Keratinocyte (primary cell): ENCODE measurements around the gene CYB5A. TPM values are rescaled to one million over a fixed set of nuclear protein-coding genes. Genes with fewer than 3 reads are reported as not detected.

Experiments
- DNase-seq: peaks from one replicate; pipeline ENCODE4 v3.0.0-alpha.2; 2011; ENCODE audit warnings: low read depth, missing footprints, low spot score
- FAIRE-seq: peaks from 2 replicates; lab custom pipeline; 2011; peaks lifted over from hg19 to GRCh38; lab: Jason Lieb, UNC
- H2AFZ ChIP-seq: 2 replicates; pipeline ENCODE4 v1.6.0; 2012; ENCODE audit warnings: low read length, control low read depth, inconsistent platforms; ENCODE audit not compliant: control insufficient read depth
- H3K27ac ChIP-seq: 2 replicates; pipeline ENCODE4 v1.5.1; 2011; ENCODE audit warnings: low read length; ENCODE audit not compliant: control insufficient read depth, insufficient read depth
- H3K27me3 ChIP-seq: 3 replicates; pipeline ENCODE4 v1.6.0; 2011; ENCODE audit warnings: low read length; ENCODE audit not compliant: control insufficient read depth, insufficient read depth; ENCODE audit errors: extremely low read depth
- H3K36me3 ChIP-seq, 2 experiments: 2 replicates in 1 of 2; 3 replicates in 1 of 2; pipeline ENCODE4 v1.5.1; 2011; ENCODE audit warnings: low read length in 2 of 2, mild to moderate bottlenecking in 1 of 2; ENCODE audit not compliant: control insufficient read depth in 2 of 2, insufficient read depth in 2 of 2; ENCODE audit errors: extremely low read depth in 1 of 2
- H3K4me1 ChIP-seq: 3 replicates; pipeline ENCODE4 v1.5.1; 2011; ENCODE audit warnings: low read length; ENCODE audit not compliant: control insufficient read depth, insufficient read depth; ENCODE audit errors: extremely low read depth
- H3K4me2 ChIP-seq: 3 replicates; pipeline ENCODE4 v1.6.0; 2011; ENCODE audit warnings: low read depth, low read length; ENCODE audit not compliant: control insufficient read depth, insufficient read depth; ENCODE audit errors: extremely low read depth
- H3K4me3 ChIP-seq, 3 experiments: fragments of 200-600 bp in 1 of 3; sonication (generic) in 1 of 3; 2 replicates in 2 of 3; 3 replicates in 1 of 3; pipeline ENCODE4 v1.5.1; 2011 to 2016; ENCODE audit warnings: low read length in 3 of 3, mild to moderate bottlenecking in 3 of 3, control low read depth in 2 of 3, inconsistent platforms in 1 of 3, low read depth in 1 of 3, mixed read lengths in 1 of 3, mixed run types in 1 of 3, moderate library complexity in 1 of 3; ENCODE audit not compliant: control insufficient read depth in 2 of 3, insufficient read depth in 2 of 3; ENCODE audit errors: extremely low read depth in 1 of 3
- H3K79me2 ChIP-seq: 2 replicates; pipeline ENCODE4 v1.6.0; 2012; ENCODE audit warnings: low read length; ENCODE audit not compliant: control insufficient read depth, insufficient read depth
- H3K9ac ChIP-seq: 3 replicates; pipeline ENCODE4 v1.6.0; 2011; ENCODE audit warnings: low read length; ENCODE audit not compliant: control insufficient read depth, insufficient read depth; ENCODE audit errors: extremely low read depth
- H3K9me1 ChIP-seq: 3 replicates; pipeline ENCODE4 v1.6.0; 2011; ENCODE audit warnings: low read length; ENCODE audit not compliant: control insufficient read depth, insufficient read depth; ENCODE audit errors: extremely low read depth
- H3K9me3 ChIP-seq: 2 replicates; pipeline ENCODE4 v1.5.1; 2012; ENCODE audit warnings: low read depth, low read length; ENCODE audit not compliant: control insufficient read depth
- H4K20me1 ChIP-seq: 3 replicates; pipeline ENCODE4 v1.6.0; 2011; ENCODE audit warnings: low read length; ENCODE audit not compliant: control insufficient read depth, insufficient read depth; ENCODE audit errors: extremely low read depth
- CTCF ChIP-seq, 3 experiments: IDR thresholded peaks in 1 of 3; conservative IDR thresholded peaks in 1 of 3; optimal IDR thresholded peaks in 1 of 3; 2 replicates in 2 of 3; 3 replicates in 1 of 3; pipeline versions ENCODE3 to v1.5.1; 2011; ENCODE audit warnings: low read length in 3 of 3, mild to moderate bottlenecking in 3 of 3, moderate library complexity in 2 of 3, control low read depth in 1 of 3, inconsistent platforms in 1 of 3; ENCODE audit not compliant: insufficient read depth in 2 of 3; ENCODE audit errors: extremely low read depth in 1 of 3
- EZH2 ChIP-seq: IDR thresholded peaks from one replicate; pipeline ENCODE4 v1.6.1; 2012; ENCODE audit warnings: inconsistent platforms, mild to moderate bottlenecking, low read length, moderate library complexity
- dilution Hi-C: fragments of 300-500 bp; cut with MboI; formaldehyde crosslinking; loops from one replicate; pipeline ENCODE4 v1.7.0; 2020; ENCODE audit warnings: low sequenced_read_pairs; ENCODE audit not compliant: extremely low pct_ligation_motif_present
- polyA plus RNA-seq, 5 experiments: library from polyadenylated mRNA; depleted of rRNA in 3 of 5; stranded (reverse) in 3 of 5; stranded (forward) in 1 of 5; unstranded in 1 of 5; fragments of >200 nt; gene quantifications; 1 replicate in 1 of 5; 2 replicates in 3 of 5; 3 replicates in 1 of 5; pipeline versions ENCODE4 v1.2.1 to v1.2.3, GENCODE V29; 2011 to 2012; ENCODE audit warnings: missing spikeins in 2 of 5, low read depth in 1 of 5, low replicate concordance in 1 of 5

CYB5A gene
- polyA plus RNA-seq, 1 donor (not counting 4 experiments of a cell fraction or from before 2014, with no cell fraction given), result 49.4 TPM

- DNase-seq (no peak), FAIRE-seq (no peak)
- H3K9me1 ChIP-seq, result no peaks in the 10 kb centered on the region
- no peaks in the 10 kb centered on the region for H4K20me1 ChIP-seq
- H3K4me1 ChIP-seq, result no peaks in the 10 kb centered on the region
- dilution Hi-C loops, result no loop called here
- TF ChIP-seq CTCF (optimal IDR thresholded peaks at IDR 0.05 in 1 of 3, IDR thresholded peaks at IDR 0.05 in 1 of 3, conservative IDR thresholded peaks at IDR 0.05 in 1 of 3; ENCODE audit: extremely low read depth in 1 of 3, insufficient read depth in 2 of 3, low read length in 3 of 3), result no peak
- TF ChIP-seq EZH2, result no peak
- no peaks in the 10 kb centered on the region for H3K36me3 ChIP-seq
- H3K9me3 ChIP-seq, result no peaks in the 10 kb centered on the region
- H3K4me2 ChIP-seq, result no peak overlapping the region
- no peaks in the 10 kb centered on the region for H3K27me3 ChIP-seq
- H3K79me2 ChIP-seq, result no peaks in the 10 kb centered on the region
- H3K27ac ChIP-seq, result no peak overlapping the region
- no peak overlapping the region for H2AFZ ChIP-seq
- no peak overlapping the region for H3K4me3 ChIP-seq
- H3K9ac ChIP-seq, result no peak overlapping the region
Measured at GRCh38 chr18:74282755-74283554, 8.8 kb downstream of the CYB5A start.

GRCh38 chr18:74281980-74282754 lies 9.6 kb downstream of the CYB5A start:
- Histone ChIP-seq H3K9me1 (no peaks in the 10 kb centered on the region), H3K36me3 (no peaks in the 10 kb centered on the region), H3K4me1 (no peaks in the 10 kb centered on the region), H3K79me2 (no peaks in the 10 kb centered on the region), H3K9ac (no peak overlapping the region), H3K4me2 (no peak overlapping the region), H3K9me3 (no peaks in the 10 kb centered on the region), H3K27ac (no peak overlapping the region), H3K27me3 (no peaks in the 10 kb centered on the region), H3K4me3 (no peak overlapping the region), H2AFZ (no peak overlapping the region), H4K20me1 (no peaks in the 10 kb centered on the region)
- no peak for DNase-seq
- no peak for FAIRE-seq
- TF ChIP-seq EZH2 (no peak), CTCF (optimal IDR thresholded peaks at IDR 0.05 in 1 of 3, IDR thresholded peaks at IDR 0.05 in 1 of 3, conservative IDR thresholded peaks at IDR 0.05 in 1 of 3; ENCODE audit: extremely low read depth in 1 of 3, insufficient read depth in 2 of 3, low read length in 3 of 3) (no peak)
- dilution Hi-C loops, result no loop called here
